Activated CD8-positive, alpha-beta memory T cell treated with anti-CD3 and anti-CD28 coated beads, Interleukin-2, amount 50 U/mL, for 1 hour (primary cell): ENCODE results near the gene FAM76B.
A peak's percentile ranks its signal among the peaks of the same experiment; 100 is the strongest.
"Not testable (repeated sequence)": the region's sequence is repeated elsewhere in the genome, so short reads cannot be mapped to it uniquely, and the experiment has no call there.

ENCODE experiments used
- DNase-seq: peaks from one replicate; pipeline ENCODE4 v3.0.0-alpha.2; 2020; ENCODE audit errors: extremely low read depth

The FAM76B gene

GRCh38 chr11:95789506-95790122 is at the start of gene FAM76B:
Gene FAM76B, minus strand, starts transcription at chr11:95789782. Its CDS starts 304 bp downstream, at chr11:95789478.
- peak; percentile 99 for DNase-seq

GRCh38 chr11:95835768-95836488 is 46.3 kb upstream of the FAM76B start:
- DNase-seq = peak; percentile 14

DNA sequence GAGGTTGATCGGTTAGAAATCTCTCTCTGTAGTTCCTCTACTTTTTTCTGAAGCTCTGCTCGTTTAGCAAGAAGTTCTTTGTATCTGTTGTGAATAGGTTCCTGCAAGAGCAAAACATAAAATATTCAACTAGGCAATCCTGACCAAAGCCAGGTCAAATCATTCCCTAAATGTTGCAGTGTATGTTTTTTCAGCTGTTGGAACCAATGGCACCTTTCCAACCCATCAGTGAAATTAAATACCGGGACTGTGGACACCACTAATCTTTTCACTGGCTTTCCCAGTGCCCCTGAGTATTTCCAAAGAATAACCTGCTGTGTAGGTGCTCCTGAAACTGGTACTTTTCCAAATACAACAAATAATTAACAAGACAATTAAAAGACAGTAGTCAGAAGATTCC is 45.8 kb upstream of the FAM76B start:
- no peak for DNase-seq

GRCh38 chr11:95833378-95833777 is 43.8 kb upstream of the FAM76B start:
- no peak for DNase-seq

- no peak for DNase-seq
Observed at GRCh38 chr11:95832763-95833162, 43.2 kb upstream of the FAM76B start.

DNA sequence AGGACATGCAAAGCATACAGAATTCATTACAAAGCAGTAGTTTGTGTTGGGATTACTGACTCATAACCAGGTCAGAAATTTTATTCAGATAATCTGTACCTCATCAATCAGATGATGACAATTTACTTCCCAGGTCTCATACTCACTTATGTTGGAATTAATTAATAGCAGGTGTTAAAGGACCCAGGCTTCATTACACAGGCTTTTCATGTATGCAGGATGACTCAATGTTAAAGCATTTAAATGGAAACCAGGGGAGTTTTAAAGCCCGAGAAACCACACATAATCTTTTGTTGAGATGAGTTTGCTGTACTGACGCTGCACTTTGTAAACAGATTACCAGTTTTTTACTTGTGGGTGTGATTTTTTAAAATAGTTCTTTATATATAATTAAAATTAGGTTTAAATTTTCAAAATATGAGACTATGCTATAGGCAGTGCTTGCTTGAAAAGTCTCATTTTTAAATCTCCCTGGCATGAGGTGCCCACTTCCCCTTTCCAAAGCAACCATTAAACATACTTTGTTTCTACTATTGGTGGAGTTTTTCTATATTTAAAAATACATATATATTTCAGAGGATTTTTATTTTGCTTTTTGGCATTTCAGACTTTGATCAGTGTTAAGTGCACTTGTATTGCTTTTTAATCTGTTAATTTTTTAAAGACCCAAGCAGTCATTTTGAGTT is 41.8 kb upstream of the FAM76B start:
- DNase-seq = no peak

DNA sequence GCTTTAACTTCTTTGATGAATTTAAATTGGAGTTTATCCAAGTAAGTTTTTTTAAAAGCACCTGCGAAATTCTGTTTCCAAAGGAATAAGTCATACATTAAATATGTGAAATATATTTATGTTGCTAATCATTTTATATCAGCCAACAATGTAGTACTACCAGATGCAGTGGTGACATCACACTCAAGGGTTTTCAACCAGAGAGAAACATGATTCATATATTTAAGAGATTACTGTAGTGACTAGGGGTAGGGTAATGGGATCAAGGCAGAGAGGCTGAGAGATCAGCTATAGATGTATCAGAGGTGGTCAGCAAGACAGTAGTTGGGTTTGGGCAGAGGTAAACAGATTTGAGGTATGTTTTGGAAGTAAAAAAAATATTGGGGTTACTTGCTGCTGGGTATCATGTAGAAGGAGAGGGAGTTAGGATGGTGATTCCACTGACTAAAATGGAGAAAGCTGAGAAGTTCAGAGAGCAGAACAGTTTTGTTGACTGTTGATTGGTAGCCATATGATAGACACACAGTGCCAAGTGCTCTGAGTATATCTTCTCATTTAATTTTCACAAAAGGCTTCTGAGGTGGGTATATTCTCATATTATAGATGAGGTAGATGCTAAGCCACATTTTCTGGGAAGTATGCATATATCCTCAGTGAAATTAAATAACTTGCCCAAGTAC is 40.1 kb upstream of the FAM76B start:
- DNase-seq = no peak

- DNase-seq = no peak
Observed at GRCh38 chr11:95827696-95828095, 38.1 kb upstream of the FAM76B start.

DNA sequence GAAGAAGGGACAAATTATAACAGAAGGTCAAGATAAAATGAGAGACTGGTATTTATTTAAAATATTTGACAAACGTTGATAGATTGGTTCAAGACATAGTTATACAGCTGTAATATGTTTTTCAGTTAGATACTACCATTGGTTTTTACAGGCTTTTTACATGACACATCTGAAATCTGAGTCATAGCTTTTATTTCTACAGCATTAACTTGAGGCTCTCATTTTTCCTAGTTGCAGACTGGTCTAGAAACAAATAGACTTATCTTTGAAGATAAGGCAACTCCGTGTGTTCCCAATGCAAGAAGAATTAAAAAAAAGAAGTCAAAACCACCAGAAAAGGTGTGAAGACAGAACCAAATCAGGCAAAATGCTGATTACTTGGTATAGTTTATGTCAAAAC is 32.1 kb upstream of the FAM76B start:
- no peak for DNase-seq

- no peak for DNase-seq
Observed at GRCh38 chr11:95816037-95816436, 26.5 kb upstream of the FAM76B start.

DNA sequence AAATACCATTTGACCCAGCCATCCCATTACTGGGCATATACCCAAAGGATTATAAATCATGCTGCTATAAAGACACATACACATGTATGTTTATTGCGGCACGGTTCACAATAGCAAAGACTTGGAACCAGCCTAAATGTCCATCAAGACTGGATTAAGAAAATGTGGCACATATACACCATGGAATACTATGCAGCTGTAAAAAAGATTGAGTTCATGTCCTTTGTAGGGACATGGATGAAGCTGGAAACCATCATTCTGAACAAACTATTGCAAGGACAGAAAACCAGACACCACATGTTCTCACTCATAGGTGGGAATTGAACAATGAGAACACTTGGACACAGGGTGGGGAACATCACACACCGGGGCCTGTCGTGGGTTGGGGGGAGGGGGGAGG is 21.5 kb upstream of the FAM76B start:
- DNase-seq = not testable (repeated sequence)

- not testable (repeated sequence) for DNase-seq
Observed at GRCh38 chr11:95806464-95806863, 16.9 kb upstream of the FAM76B start.

DNA sequence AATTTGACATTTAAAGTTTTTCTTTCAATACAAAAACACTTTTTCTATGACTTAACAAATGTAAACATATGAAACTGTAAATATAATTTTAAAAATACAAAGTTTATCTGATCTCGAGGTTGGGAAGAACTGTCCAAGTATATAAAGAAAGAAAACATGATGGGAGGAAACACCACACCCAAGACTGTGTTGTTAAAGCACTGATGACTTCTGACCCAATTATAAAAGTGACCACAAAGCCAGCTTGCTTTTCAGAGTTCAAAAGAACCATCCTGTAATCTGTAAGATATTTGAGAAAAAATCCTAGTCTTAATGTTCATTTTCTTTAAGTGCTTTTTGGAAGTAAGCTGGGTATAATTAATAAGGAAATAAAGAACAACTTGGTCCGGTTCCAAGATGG is 16.3 kb upstream of the FAM76B start:
- DNase-seq = no peak

- no peak for DNase-seq
Observed at GRCh38 chr11:95803973-95804372, 14.4 kb upstream of the FAM76B start.

GRCh38 chr11:95802806-95803205 is 13.2 kb upstream of the FAM76B start:
- DNase-seq = no peak

DNA sequence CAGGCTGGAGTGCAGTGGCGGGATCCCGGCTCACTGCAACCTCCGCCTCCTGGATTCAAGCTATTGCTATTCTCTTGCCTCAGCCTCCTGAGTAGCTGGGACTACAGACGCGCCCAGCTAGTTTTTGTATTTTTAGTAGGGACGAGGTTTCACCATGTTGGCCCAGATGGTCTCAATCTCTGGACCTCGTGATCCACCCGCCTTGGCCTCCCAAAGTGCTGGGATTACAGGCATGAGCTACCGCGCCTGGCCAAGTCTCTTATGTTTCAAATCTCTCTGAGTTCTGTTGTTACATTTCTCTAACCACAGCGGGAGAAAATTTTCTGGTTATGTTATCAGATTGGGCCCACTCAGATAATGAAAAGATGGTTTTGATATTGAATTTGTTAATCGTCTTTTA is 10.9 kb upstream of the FAM76B start:
- no peak for DNase-seq

- no peak for DNase-seq
Observed at GRCh38 chr11:95799546-95799945, 10.0 kb upstream of the FAM76B start.

- DNase-seq = no peak
Observed at GRCh38 chr11:95796501-95796900, 6.9 kb upstream of the FAM76B start.

- no peak for DNase-seq
Observed at GRCh38 chr11:95795627-95796295, 6.2 kb upstream of the FAM76B start.

DNA sequence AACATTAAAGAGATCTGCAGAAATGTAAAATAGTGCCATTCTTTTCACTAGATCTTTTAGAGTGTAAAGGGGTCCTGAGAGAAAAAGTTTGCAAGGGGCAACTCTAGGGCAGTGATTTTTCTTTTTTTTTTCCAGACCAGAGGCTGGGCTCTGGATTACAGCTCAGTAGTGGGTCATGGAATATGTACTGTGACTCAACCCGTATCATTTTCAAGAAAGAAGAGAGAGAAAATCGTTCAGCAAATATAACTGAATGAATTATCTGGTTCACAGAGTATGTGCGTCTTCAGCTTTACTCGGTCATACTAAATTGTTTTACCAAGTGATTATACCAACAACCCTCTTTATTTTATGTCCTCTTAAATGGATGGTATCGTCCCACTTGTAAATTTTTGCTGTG is 4.5 kb upstream of the FAM76B start:
- DNase-seq = no peak

DNA sequence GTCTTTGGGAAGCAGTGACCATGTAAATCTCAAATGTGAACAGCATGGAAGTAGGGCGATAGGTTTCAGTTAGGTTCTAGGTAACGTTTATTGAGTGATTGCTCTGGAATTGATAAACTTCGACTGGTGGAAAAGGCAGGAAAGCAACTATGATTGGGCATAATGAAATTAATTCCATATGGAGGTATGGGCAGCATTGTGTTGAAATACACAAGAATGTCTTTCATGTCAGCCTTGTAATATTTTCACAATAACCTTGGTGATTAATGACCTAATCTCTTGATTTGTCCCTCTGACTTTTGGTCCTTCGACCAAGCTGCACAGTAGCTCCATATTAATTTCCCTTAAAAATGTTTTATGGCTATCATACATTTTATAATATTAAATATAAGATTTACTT is 3.5 kb upstream of the FAM76B start:
- no peak for DNase-seq

GRCh38 chr11:95792700-95793099 is 3.1 kb upstream of the FAM76B start:
- DNase-seq = no peak
